Keratinocyte (primary cell): ENCODE measurements around the gene ARHGDIA. TPM values are rescaled to one million over a fixed set of nuclear protein-coding genes. Genes with fewer than 3 reads are reported as not detected.

ENCODE experiments used
- DNase-seq: peaks from one replicate; pipeline ENCODE4 v3.0.0-alpha.2; 2011; ENCODE audit warnings: low read depth, missing footprints, low spot score
- FAIRE-seq: peaks from 2 replicates; lab custom pipeline; 2011; peaks lifted over from hg19 to GRCh38; lab: Jason Lieb, UNC
- H2AFZ ChIP-seq: 2 replicates; pipeline ENCODE4 v1.6.0; 2012; ENCODE audit warnings: low read length, control low read depth, inconsistent platforms; ENCODE audit not compliant: control insufficient read depth
- H3K27ac ChIP-seq: 2 replicates; pipeline ENCODE4 v1.5.1; 2011; ENCODE audit warnings: low read length; ENCODE audit not compliant: control insufficient read depth, insufficient read depth
- H3K27me3 ChIP-seq: 3 replicates; pipeline ENCODE4 v1.6.0; 2011; ENCODE audit warnings: low read length; ENCODE audit not compliant: control insufficient read depth, insufficient read depth; ENCODE audit errors: extremely low read depth
- H3K36me3 ChIP-seq, 2 experiments: 2 replicates in 1 of 2; 3 replicates in 1 of 2; pipeline ENCODE4 v1.5.1; 2011; ENCODE audit warnings: low read length in 2 of 2, mild to moderate bottlenecking in 1 of 2; ENCODE audit not compliant: control insufficient read depth in 2 of 2, insufficient read depth in 2 of 2; ENCODE audit errors: extremely low read depth in 1 of 2
- H3K4me1 ChIP-seq: 3 replicates; pipeline ENCODE4 v1.5.1; 2011; ENCODE audit warnings: low read length; ENCODE audit not compliant: control insufficient read depth, insufficient read depth; ENCODE audit errors: extremely low read depth
- H3K4me2 ChIP-seq: 3 replicates; pipeline ENCODE4 v1.6.0; 2011; ENCODE audit warnings: low read depth, low read length; ENCODE audit not compliant: control insufficient read depth, insufficient read depth; ENCODE audit errors: extremely low read depth
- H3K4me3 ChIP-seq, 3 experiments: fragments of 200-600 bp in 1 of 3; sonication (generic) in 1 of 3; 2 replicates in 2 of 3; 3 replicates in 1 of 3; pipeline ENCODE4 v1.5.1; 2011 to 2016; ENCODE audit warnings: low read length in 3 of 3, mild to moderate bottlenecking in 3 of 3, control low read depth in 2 of 3, inconsistent platforms in 1 of 3, low read depth in 1 of 3, mixed read lengths in 1 of 3, mixed run types in 1 of 3, moderate library complexity in 1 of 3; ENCODE audit not compliant: control insufficient read depth in 2 of 3, insufficient read depth in 2 of 3; ENCODE audit errors: extremely low read depth in 1 of 3
- H3K79me2 ChIP-seq: 2 replicates; pipeline ENCODE4 v1.6.0; 2012; ENCODE audit warnings: low read length; ENCODE audit not compliant: control insufficient read depth, insufficient read depth
- H3K9ac ChIP-seq: 3 replicates; pipeline ENCODE4 v1.6.0; 2011; ENCODE audit warnings: low read length; ENCODE audit not compliant: control insufficient read depth, insufficient read depth; ENCODE audit errors: extremely low read depth
- H3K9me1 ChIP-seq: 3 replicates; pipeline ENCODE4 v1.6.0; 2011; ENCODE audit warnings: low read length; ENCODE audit not compliant: control insufficient read depth, insufficient read depth; ENCODE audit errors: extremely low read depth
- H3K9me3 ChIP-seq: 2 replicates; pipeline ENCODE4 v1.5.1; 2012; ENCODE audit warnings: low read depth, low read length; ENCODE audit not compliant: control insufficient read depth
- H4K20me1 ChIP-seq: 3 replicates; pipeline ENCODE4 v1.6.0; 2011; ENCODE audit warnings: low read length; ENCODE audit not compliant: control insufficient read depth, insufficient read depth; ENCODE audit errors: extremely low read depth
- EZH2 ChIP-seq: IDR thresholded peaks from one replicate; pipeline ENCODE4 v1.6.1; 2012; ENCODE audit warnings: inconsistent platforms, mild to moderate bottlenecking, low read length, moderate library complexity
- dilution Hi-C: fragments of 300-500 bp; cut with MboI; formaldehyde crosslinking; loops from one replicate; pipeline ENCODE4 v1.7.0; 2020; ENCODE audit warnings: low sequenced_read_pairs; ENCODE audit not compliant: extremely low pct_ligation_motif_present
- polyA plus RNA-seq, 5 experiments: library from polyadenylated mRNA; depleted of rRNA in 3 of 5; stranded (reverse) in 3 of 5; stranded (forward) in 1 of 5; unstranded in 1 of 5; fragments of >200 nt; gene quantifications; 1 replicate in 1 of 5; 2 replicates in 3 of 5; 3 replicates in 1 of 5; pipeline versions ENCODE4 v1.2.1 to v1.2.3, GENCODE V29; 2011 to 2012; ENCODE audit warnings: missing spikeins in 2 of 5, low read depth in 1 of 5, low replicate concordance in 1 of 5
- TF ChIP-seq, protein P1 (sequence below), 3 experiments: IDR thresholded peaks in 1 of 3; conservative IDR thresholded peaks in 1 of 3; optimal IDR thresholded peaks in 1 of 3; 2 replicates in 2 of 3; 3 replicates in 1 of 3; pipeline versions ENCODE3 to v1.5.1; 2011; ENCODE audit warnings: low read length in 3 of 3, mild to moderate bottlenecking in 3 of 3, moderate library complexity in 2 of 3, control low read depth in 1 of 3, inconsistent platforms in 1 of 3; ENCODE audit not compliant: insufficient read depth in 2 of 3; ENCODE audit errors: extremely low read depth in 1 of 3

ARHGDIA gene
- polyA plus RNA-seq, 1 donor (not counting 4 experiments of a cell fraction or from before 2014, with no cell fraction given), result 65.7 TPM

DNA sequence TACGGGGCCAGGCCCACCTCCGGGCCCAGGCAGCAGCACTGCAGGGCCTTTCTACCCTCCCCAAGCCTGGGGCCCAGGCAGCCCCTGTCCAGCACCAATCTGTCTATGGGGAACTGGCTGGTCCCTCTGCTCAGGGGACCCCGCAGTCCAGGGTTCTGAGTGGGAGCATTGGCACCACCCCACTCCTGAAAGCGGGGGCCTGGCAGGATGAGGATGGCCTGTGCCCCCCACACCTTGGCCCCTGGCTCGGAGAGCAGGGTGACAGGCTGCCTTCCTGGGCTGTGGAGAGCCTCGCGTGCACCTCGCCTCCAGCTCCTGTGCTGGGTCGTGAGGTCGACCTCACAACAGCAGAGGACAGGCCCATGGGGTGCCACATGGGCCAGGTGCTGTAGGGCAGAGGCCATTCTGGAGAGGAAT lies 32.3 kb upstream of the ARHGDIA start:
- Histone ChIP-seq H3K79me2 (no peaks in the 10 kb centered on the region), H3K27ac (no peak overlapping the region), H2AFZ (no peak overlapping the region), H3K9ac (no peak overlapping the region), H3K4me3 (no peak overlapping the region), H3K9me3 (no peaks in the 10 kb centered on the region), H4K20me1 (peaks cover 14% of the 10 kb centered on the region), H3K4me2 (no peak overlapping the region), H3K9me1 (no peaks in the 10 kb centered on the region), H3K4me1 (peaks cover 25% of the 10 kb centered on the region), H3K36me3 (peaks cover 25 to 46% of the 10 kb centered on the region in 2 experiments), H3K27me3 (no peaks in the 10 kb centered on the region)
- dilution Hi-C loops, result no loop called here
- DNase-seq (no peak), FAIRE-seq (no peak)
- TF ChIP-seq, protein P1, sequence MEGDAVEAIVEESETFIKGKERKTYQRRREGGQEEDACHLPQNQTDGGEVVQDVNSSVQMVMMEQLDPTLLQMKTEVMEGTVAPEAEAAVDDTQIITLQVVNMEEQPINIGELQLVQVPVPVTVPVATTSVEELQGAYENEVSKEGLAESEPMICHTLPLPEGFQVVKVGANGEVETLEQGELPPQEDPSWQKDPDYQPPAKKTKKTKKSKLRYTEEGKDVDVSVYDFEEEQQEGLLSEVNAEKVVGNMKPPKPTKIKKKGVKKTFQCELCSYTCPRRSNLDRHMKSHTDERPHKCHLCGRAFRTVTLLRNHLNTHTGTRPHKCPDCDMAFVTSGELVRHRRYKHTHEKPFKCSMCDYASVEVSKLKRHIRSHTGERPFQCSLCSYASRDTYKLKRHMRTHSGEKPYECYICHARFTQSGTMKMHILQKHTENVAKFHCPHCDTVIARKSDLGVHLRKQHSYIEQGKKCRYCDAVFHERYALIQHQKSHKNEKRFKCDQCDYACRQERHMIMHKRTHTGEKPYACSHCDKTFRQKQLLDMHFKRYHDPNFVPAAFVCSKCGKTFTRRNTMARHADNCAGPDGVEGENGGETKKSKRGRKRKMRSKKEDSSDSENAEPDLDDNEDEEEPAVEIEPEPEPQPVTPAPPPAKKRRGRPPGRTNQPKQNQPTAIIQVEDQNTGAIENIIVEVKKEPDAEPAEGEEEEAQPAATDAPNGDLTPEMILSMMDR (optimal IDR thresholded peaks at IDR 0.05 in 1 of 3, IDR thresholded peaks at IDR 0.05 in 1 of 3, conservative IDR thresholded peaks at IDR 0.05 in 1 of 3; ENCODE audit: extremely low read depth in 1 of 3, insufficient read depth in 2 of 3, low read length in 3 of 3), result no peak
- no peak for TF ChIP-seq EZH2

DNA sequence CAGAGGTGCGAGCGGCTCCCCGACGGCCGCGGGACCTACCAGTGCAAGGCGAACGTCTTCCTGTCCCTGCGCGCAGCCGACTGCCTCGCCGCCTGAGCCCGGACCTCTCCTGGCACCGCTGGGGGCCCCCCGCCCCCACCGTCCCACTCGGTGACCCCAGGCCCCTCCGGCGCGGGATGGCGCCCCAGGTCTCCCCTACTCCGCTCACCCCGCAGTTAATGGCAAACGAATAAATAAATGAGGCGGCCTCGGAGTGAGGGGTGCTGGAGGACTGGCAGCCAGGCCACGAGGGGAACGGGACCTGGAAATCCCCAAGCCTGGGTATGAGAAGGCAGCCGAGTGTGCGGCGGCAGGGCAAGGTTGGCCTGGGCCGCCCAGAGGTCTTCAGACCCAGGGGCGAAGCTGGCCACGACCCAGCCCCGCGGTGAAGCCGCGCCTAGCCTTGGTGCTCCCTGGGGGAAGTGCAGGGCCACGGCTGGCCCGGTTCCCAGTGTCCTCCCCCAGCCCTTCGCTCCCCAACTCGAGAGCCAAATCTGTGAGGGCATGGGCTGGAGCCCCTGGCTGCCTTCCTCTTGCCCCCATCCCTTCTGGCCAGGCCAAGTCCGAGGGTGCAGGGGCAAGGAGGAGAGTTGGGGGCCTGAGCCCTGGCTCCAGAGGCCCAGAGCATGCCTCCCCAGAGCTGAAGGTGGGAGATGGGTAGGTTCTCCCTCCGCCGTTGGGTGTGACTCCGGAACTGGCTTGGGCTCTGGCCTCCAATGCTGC lies 31.7 kb upstream of the ARHGDIA start:
- H3K36me3 ChIP-seq, result peaks cover 19 to 43% of the 10 kb centered on the region in 2 experiments
- no peaks in the 10 kb centered on the region for H3K79me2 ChIP-seq
- H3K27me3 ChIP-seq, result no peaks in the 10 kb centered on the region
- no peak overlapping the region for H2AFZ ChIP-seq
- no peaks in the 10 kb centered on the region for H3K9me3 ChIP-seq
- H3K4me2 ChIP-seq, result peak overlapping the region; percentile 37
- dilution Hi-C loops, result no loop called here
- no peak overlapping the region for H3K27ac ChIP-seq
- no peak overlapping the region for H3K9ac ChIP-seq
- DNase-seq, result no peak
- H3K4me3 ChIP-seq, result no peak overlapping the region
- FAIRE-seq, result no peak
- H3K9me1 ChIP-seq, result no peaks in the 10 kb centered on the region
- H4K20me1 ChIP-seq, result peaks cover 14% of the 10 kb centered on the region
- TF ChIP-seq, protein P1 (optimal IDR thresholded peaks at IDR 0.05 in 1 of 3, IDR thresholded peaks at IDR 0.05 in 1 of 3, conservative IDR thresholded peaks at IDR 0.05 in 1 of 3; ENCODE audit: extremely low read depth in 1 of 3, insufficient read depth in 2 of 3, low read length in 3 of 3), result no peak
- TF ChIP-seq EZH2, result no peak
- peaks cover 31% of the 10 kb centered on the region for H3K4me1 ChIP-seq
